Omental fat pad (tissue), 4 donors: ENCODE data around the gene METTL17. TPM values are rescaled to one million over a fixed set of nuclear protein-coding genes. Genes with fewer than 3 reads are reported as not detected.
"Not testable (repeated sequence)": the region's sequence is repeated elsewhere in the genome, so short reads cannot be mapped to it uniquely, and the experiment has no call there.

Experiments used
- ATAC-seq: fragments of 150-250 bp; one replicate; pipeline ENCODE4 v1.9.1; 2016; ENCODE audit warnings: mild to moderate bottlenecking, moderate library complexity; ENCODE audit not compliant: low FRiP score
- DNase-seq: peaks from one replicate; pipeline ENCODE4 v3.0.0-alpha.2; 2019; ENCODE audit warnings: low spot score
- CTCF ChIP-seq, 3 donors: fragments of 450-650 bp; IDR thresholded peaks; one replicate each; pipeline ENCODE4 v1.5.1; 2016 to 2017; ENCODE audit warnings: antibody characterized with exemption in 3 of 3, mild to moderate bottlenecking in 3 of 3, moderate library complexity in 2 of 3
- total RNA-seq, 4 donors: library from RNA; depleted of rRNA; stranded (reverse); fragments of >200 nt; gene quantifications; one replicate each; pipeline ENCODE4 v1.1.0, GENCODE V29; 2016

Gene METTL17
- 10 to 100 TPM; 36.8 to 89.7 (median 51.3) TPM for total RNA-seq

GRCh38 chr14:20989787-20990600, at the start of gene METTL17:
Gene METTL17 (plus strand): TSS chr14:20989980. CDS start chr14:20990003, 23 bp downstream.
- DNase-seq (peak; percentile 67), ATAC-seq (peak; percentile 91)
- no peak for TF ChIP-seq CTCF (IDR thresholded peaks at IDR 0.05)

GRCh38 chr14:20945146-20945545, 44.6 kb upstream of the METTL17 start:
- not testable (repeated sequence) for ATAC-seq, DNase-seq

- not testable (repeated sequence) for DNase-seq, ATAC-seq
Observed at GRCh38 chr14:20946707-20947106, 43.1 kb upstream of the METTL17 start.

GRCh38 chr14:20954736-20955537, 34.8 kb upstream of the METTL17 start, which contains the start of gene RNASE2:
Gene RNASE2 (plus strand): TSS chr14:20955487. CDS start chr14:20955772, 285 bp downstream.
- not testable (repeated sequence) for ATAC-seq, DNase-seq

- ATAC-seq, DNase-seq: not testable (repeated sequence)
Observed at GRCh38 chr14:20955538-20955873, 34.3 kb upstream of the METTL17 start.

- TF ChIP-seq CTCF (IDR thresholded peaks at IDR 0.05), result no peak
- no peak for DNase-seq
- ATAC-seq, result no peak
Observed at GRCh38 chr14:20956376-20956976, 33.3 kb upstream of the METTL17 start.

- not testable (repeated sequence) for ATAC-seq, DNase-seq
Observed at GRCh38 chr14:20958946-20959345, 30.8 kb upstream of the METTL17 start.

GRCh38 chr14:20969336-20969735, 20.4 kb upstream of the METTL17 start:
- TF ChIP-seq CTCF (IDR thresholded peaks at IDR 0.05), result no peak
- DNase-seq (no peak), ATAC-seq (no peak)

GRCh38 chr14:20970647-20970982, 19.2 kb upstream of the METTL17 start:
- no peak for TF ChIP-seq CTCF (IDR thresholded peaks at IDR 0.05)
- DNase-seq (no peak), ATAC-seq (peak; percentile 27)
